Karpas-422 (cell line): ENCODE results near the gene DCTN5. TPM values are rescaled to one million over a fixed set of nuclear protein-coding genes. Genes with fewer than 3 reads are reported as not detected.
"Not testable (repeated sequence)": the region's sequence is repeated elsewhere in the genome, so short reads cannot be mapped to it uniquely, and the experiment has no call there.

ENCODE experiments used
- DNase-seq: peaks from one replicate; pipeline ENCODE4 v3.0.0-alpha.2; 2015
- H2AFZ ChIP-seq: fragments of 200-600 bp; sonication (generic); 2 replicates; pipeline ENCODE4 v1.6.1; 2014; ENCODE audit warnings: antibody characterized with exemption, low read length, mixed read lengths
- H3K27ac ChIP-seq: fragments of 200-600 bp; sonication (generic); 2 replicates; pipeline ENCODE4 v1.5.1; 2014; ENCODE audit warnings: mild to moderate bottlenecking, low read length, moderate library complexity
- H3K27me3 ChIP-seq: fragments of 200-600 bp; sonication (generic); 2 replicates; pipeline ENCODE4 v1.6.1; 2014; ENCODE audit warnings: low read length, mixed read lengths
- H3K36me3 ChIP-seq: fragments of 200-600 bp; sonication (generic); 2 replicates; pipeline ENCODE4 v1.6.1; 2014; ENCODE audit warnings: low read length, mixed read lengths; ENCODE audit not compliant: insufficient read depth
- H3K4me1 ChIP-seq: fragments of 200-600 bp; sonication (generic); 2 replicates; pipeline ENCODE4 v1.6.1; 2014; ENCODE audit warnings: mild to moderate bottlenecking, low read length, mixed read lengths
- H3K4me2 ChIP-seq: fragments of 200-600 bp; sonication (generic); 2 replicates; pipeline ENCODE4 v1.6.1; 2014; ENCODE audit warnings: low read length, low read depth, mild to moderate bottlenecking; ENCODE audit not compliant: poor library complexity, severe bottlenecking
- H3K4me3 ChIP-seq: fragments of 200-600 bp; sonication (generic); 2 replicates; pipeline ENCODE4 v1.5.1; 2014; ENCODE audit warnings: mild to moderate bottlenecking, antibody characterized with exemption, low read length, mixed read lengths
- H3K79me2 ChIP-seq: fragments of 200-600 bp; sonication (generic); 2 replicates; pipeline ENCODE4 v1.6.1; 2014; ENCODE audit warnings: mild to moderate bottlenecking, low read length, mixed read lengths
- H3K9ac ChIP-seq: fragments of 200-600 bp; sonication (generic); 2 replicates; pipeline ENCODE4 v1.6.0; 2014; ENCODE audit warnings: low read length
- H3K9me2 ChIP-seq: fragments of 200-600 bp; sonication (generic), shearing (Covaris generic); replicated peaks from 2 replicates; pipeline ENCODE4 v1.6.0; 2014; ENCODE audit warnings: mild to moderate bottlenecking, low read length, moderate library complexity; ENCODE audit not compliant: insufficient read depth
- H3K9me3 ChIP-seq: fragments of 300-700, 200-600 bp; sonication (generic); 2 replicates; pipeline ENCODE4 v1.6.1; 2014; ENCODE audit warnings: low read length, mixed read lengths
- H4K20me1 ChIP-seq: fragments of 200-600 bp; sonication (generic); 2 replicates; pipeline ENCODE4 v1.6.1; 2014; ENCODE audit warnings: mild to moderate bottlenecking, antibody characterized with exemption, low read length, low read depth; ENCODE audit not compliant: insufficient read depth
- total RNA-seq: library from RNA; depleted of rRNA; stranded (reverse); fragments of >200 nt; shearing (Covaris generic); gene quantifications from 2 replicates; pipeline ENCODE4 v1.2.3, GENCODE V29; 2014; ENCODE audit warnings: low replicate concordance; rRNA removed

DCTN5 gene
- total RNA-seq, 1 experiment from 2014 or later = 51.4 TPM

DNA sequence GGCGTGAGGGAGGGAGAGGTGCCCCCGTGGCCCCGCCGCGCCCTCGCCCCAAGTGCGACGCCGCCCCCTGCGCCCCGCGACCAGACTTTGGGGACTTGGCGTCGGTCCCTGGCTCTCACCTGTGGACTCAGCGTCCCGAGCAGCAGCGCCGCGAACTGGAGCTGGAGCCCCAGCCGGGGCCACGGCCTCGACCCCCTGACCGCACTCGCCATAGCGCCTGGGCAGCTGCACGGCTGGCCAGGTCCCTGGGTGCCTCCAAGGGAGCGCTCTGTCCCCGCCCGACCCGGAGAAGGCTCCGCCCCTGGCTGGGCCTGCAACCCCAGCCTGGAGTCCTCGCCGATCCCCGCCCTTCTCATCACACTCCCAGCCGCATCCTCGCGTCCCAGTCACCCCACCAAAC is 71.7 kb downstream of the DCTN5 start, which contains the start of gene ERN2:
Gene ERN2, minus strand, starts transcription at position 247 of the 400 bp plus-strand sequence. Its CDS starts 35 bp downstream, at position 212.
- Histone ChIP-seq H3K9ac (no peak within 1 kb of the TSS), H3K27me3 (no peaks in the 10 kb centered on the region), H3K36me3 (no peaks in the 10 kb centered on the region), H2AFZ (no peak within 1 kb of the TSS), H4K20me1 (no peaks in the 10 kb centered on the region), H3K79me2 (no peaks in the 10 kb centered on the region), H3K4me2 (no peak within 1 kb of the TSS), H3K4me3 (no peak within 1 kb of the TSS), H3K9me3 (peaks cover 12% of the 10 kb centered on the region), H3K9me2 (no peaks in the 10 kb centered on the region), H3K27ac (no peak within 1 kb of the TSS), H3K4me1 (no peaks in the 10 kb centered on the region)
- no peak for DNase-seq

DNA sequence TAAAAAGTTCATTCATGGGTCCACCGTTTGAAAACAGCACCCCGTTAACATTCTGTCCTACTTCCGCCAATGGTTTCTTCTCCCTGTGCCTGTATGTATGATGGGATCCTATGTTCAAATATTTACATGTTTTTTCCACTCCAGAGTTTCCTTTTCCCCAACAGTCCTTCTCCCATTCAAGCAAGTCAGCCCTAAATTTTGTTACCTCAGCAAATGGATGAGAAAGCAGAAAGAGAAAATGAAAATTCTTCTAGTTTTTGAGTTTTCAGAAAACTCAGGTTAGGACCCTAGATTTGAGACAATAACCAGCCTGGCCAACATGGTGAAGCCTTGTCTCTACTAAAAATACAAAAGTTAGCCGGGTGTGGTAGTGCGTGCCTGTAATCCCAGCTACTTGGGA is 75.2 kb downstream of the DCTN5 start:
- no peak overlapping the region for H3K9ac ChIP-seq
- no peaks in the 10 kb centered on the region for H3K9me3 ChIP-seq
- H3K27me3 ChIP-seq = no peaks in the 10 kb centered on the region
- H3K4me3 ChIP-seq = no peak overlapping the region
- no peak overlapping the region for H3K4me2 ChIP-seq
- H3K4me1 ChIP-seq = no peaks in the 10 kb centered on the region
- no peak overlapping the region for H3K27ac ChIP-seq
- no peaks in the 10 kb centered on the region for H4K20me1 ChIP-seq
- no peak for DNase-seq
- no peaks in the 10 kb centered on the region for H3K79me2 ChIP-seq
- no peaks in the 10 kb centered on the region for H3K36me3 ChIP-seq
- H2AFZ ChIP-seq = no peak overlapping the region
- no peaks in the 10 kb centered on the region for H3K9me2 ChIP-seq

DNA sequence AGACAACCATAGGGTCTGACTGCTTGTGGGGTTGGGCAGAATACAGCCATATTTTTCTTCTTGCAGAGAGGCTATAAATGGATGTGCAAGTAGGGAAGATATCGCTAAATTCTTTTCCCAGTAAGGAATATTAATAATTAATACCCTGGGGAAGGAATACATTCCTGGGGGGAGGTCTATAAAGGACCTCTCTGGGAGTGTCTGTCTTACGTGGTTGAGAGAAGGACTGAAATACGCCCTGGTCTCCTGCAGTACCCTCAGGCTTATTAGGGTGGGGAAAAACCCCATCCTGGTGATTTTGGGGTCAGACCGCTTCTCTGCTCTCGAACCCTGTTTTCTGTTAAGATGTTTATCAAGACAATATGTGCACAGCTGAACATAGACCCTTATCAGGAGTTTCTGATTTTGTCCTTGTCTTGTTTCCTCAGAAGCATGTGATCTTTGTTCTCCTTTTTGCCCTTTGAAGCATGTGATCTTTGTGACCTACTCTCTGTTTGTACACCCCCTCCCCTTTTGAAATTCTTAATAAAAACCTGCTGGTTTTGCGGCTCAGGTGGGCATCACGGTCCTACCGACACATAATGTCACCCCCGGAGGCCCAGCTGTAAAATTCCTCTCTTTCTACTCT is 81.5 kb downstream of the DCTN5 start:
- H3K27ac ChIP-seq, H3K9ac ChIP-seq, H3K9me2 ChIP-seq, H3K79me2 ChIP-seq, H3K4me1 ChIP-seq, H3K27me3 ChIP-seq, H3K4me2 ChIP-seq, DNase-seq, H3K36me3 ChIP-seq, H3K4me3 ChIP-seq, H2AFZ ChIP-seq, H4K20me1 ChIP-seq, H3K9me3 ChIP-seq: not testable (repeated sequence)

DNA sequence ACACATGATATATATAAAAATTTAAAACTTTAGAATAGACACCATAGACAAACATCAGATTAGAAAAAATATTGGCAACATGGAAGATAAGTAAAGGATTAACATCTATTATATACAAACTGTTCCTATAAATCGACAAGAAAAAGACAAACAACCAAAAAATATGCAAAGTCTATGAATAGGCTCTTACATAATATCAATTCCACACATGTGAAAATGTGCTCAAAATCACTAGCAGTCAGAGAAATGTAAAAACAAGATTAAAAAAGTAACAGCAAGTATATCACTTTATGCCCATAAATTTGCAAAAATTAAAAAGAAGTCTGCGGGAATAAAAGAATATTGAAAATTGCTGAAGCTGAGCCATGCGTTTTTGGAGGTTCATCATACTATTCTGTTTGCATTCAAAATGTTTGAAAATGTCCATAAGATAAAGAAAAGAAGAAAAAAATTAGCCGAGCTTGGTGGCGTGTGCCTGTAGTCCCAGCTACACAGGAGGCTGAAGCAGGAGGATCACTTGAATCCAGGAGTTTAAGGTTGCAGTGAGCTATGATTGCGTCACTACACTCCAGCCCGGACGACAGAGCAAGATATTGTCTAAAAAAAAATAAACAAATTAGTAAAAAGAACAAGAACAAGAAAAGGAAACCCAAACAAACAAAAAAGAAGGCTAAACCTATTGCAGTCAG is 83.0 kb downstream of the DCTN5 start:
- H2AFZ ChIP-seq = no peak overlapping the region
- H3K27ac ChIP-seq = no peak overlapping the region
- H3K4me2 ChIP-seq = no peak overlapping the region
- H3K36me3 ChIP-seq = no peaks in the 10 kb centered on the region
- H3K79me2 ChIP-seq = no peaks in the 10 kb centered on the region
- H3K9me3 ChIP-seq = no peaks in the 10 kb centered on the region
- no peaks in the 10 kb centered on the region for H3K27me3 ChIP-seq
- no peaks in the 10 kb centered on the region for H4K20me1 ChIP-seq
- no peak overlapping the region for H3K9ac ChIP-seq
- DNase-seq = no peak
- no peak overlapping the region for H3K4me3 ChIP-seq
- H3K4me1 ChIP-seq = no peaks in the 10 kb centered on the region; the same call in 1 of the 2 replicates
- H3K9me2 ChIP-seq = no peaks in the 10 kb centered on the region

DNA sequence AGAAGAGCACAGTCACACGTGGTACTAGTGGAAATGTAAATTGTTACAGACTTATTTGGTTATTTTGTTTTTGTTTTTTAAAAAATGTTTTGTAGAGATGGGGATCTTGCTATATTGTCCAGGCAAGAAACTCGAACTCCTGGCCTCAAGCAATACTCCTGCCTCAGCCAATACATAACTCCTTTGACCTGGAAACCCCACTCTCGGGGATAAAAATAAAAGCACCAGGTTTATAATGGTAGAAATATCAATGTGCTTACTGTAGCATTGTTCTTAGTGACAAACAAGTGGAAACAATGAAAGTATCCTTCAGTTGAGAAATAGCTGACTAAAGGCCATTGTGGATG is 83.5 kb downstream of the DCTN5 start:
- no peak for DNase-seq

DNA sequence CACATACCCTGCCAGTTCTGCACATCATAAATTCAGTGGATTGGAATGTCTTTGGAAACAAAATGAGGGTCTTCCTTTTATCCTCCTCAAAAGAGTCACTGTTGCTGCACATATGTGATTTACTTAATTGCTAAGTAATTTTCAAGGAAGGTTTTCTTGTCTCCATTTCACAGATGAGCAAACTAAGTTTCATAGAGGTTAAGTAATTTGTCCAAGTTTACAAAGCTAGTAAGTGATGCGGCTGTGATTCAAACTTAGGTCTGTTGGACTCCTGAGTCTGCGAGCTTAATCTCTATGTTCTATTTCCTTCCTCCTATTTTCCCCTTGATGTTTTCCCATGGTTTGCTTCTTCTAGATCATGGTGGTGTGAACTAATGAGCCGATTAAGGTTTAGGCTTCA is 85.4 kb downstream of the DCTN5 start:
- Histone ChIP-seq H4K20me1 (no peaks in the 10 kb centered on the region), H3K9ac (no peak overlapping the region), H3K9me2 (no peaks in the 10 kb centered on the region), H3K27me3 (no peaks in the 10 kb centered on the region), H3K79me2 (no peaks in the 10 kb centered on the region), H3K36me3 (no peaks in the 10 kb centered on the region), H3K9me3 (no peaks in the 10 kb centered on the region), H3K4me1 (no peaks in the 10 kb centered on the region; the same call in 1 of the 2 replicates), H3K4me2 (no peak overlapping the region), H2AFZ (no peak overlapping the region), H3K27ac (no peak overlapping the region), H3K4me3 (no peak overlapping the region)
- no peak for DNase-seq

More for the DNA sequence above, 83.5 kb downstream of the DCTN5 start:
- Histone ChIP-seq H2AFZ (no peak overlapping the region), H3K27me3 (no peaks in the 10 kb centered on the region), H3K4me2 (no peak overlapping the region), H3K4me1 (no peaks in the 10 kb centered on the region; the same call in 1 of the 2 replicates), H3K79me2 (no peaks in the 10 kb centered on the region), H3K9ac (no peak overlapping the region), H3K9me3 (no peaks in the 10 kb centered on the region), H3K27ac (no peak overlapping the region), H3K4me3 (no peak overlapping the region), H4K20me1 (no peaks in the 10 kb centered on the region), H3K9me2 (no peaks in the 10 kb centered on the region), H3K36me3 (no peaks in the 10 kb centered on the region)

Other genes with a start within 250 kb of the DCTN5 start
- 18.6 and 21.3 TPM in 2 replicates for gene COG7, start 188.3 kb upstream of the DCTN5 start, total RNA-seq
- 109 and 123 TPM in 2 replicates for gene GGA2, start 131.0 kb upstream of the DCTN5 start, total RNA-seq
- 25.5 and 27.9 TPM in 2 replicates for gene EARS2, start 84.1 kb upstream of the DCTN5 start, total RNA-seq
- gene UBFD1, start 83.7 kb upstream of the DCTN5 start, total RNA-seq = 43.1 and 69.5 TPM in 2 replicates
- gene NDUFAB1, start 45.1 kb upstream of the DCTN5 start, total RNA-seq = 134 and 193 TPM in 2 replicates
- gene PALB2, start 156 bp upstream of the DCTN5 start, total RNA-seq = 10.3 and 19.7 TPM in 2 replicates
- gene PLK1, start 37.4 kb downstream of the DCTN5 start, total RNA-seq = 36.8 and 41.7 TPM in 2 replicates
- gene ERN2, start 71.8 kb downstream of the DCTN5 start, total RNA-seq = 0.18 TPM in 1 of 2 replicates, not detected in the other
- gene CHP2, start 113.6 kb downstream of the DCTN5 start, total RNA-seq = not detected in 2 replicates
- 9.0 and 21.7 TPM in 2 replicates for gene PRKCB, start 194.5 kb downstream of the DCTN5 start, total RNA-seq